ENCODE data around the gene ATG9B.

The ATG9B gene

DNA sequence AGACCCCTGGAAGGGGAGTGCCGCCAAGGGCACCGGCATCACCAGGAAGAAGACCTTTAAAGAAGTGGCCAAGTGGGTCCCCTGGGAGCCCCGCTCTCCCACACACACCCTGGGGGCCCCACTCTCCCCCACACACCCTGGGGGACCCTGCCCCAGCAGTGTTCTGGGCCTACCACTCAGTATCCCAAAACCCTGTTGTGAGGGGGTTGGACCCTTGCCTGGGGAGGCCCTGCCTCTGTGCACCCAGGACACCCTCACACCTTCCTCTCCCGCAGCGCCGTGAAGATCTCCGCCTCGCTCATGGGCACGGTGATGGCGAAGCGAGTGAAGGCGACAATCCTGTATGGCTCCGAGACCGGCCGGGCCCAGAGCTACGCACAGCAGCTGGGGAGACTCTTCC, 22.7 kb downstream of the ATG9B start:
- DNase-seq, result no peak
- Histone ChIP-seq H4K20me1 (ENCODE audit: insufficient read depth, low read length) (no peaks in the 10 kb centered on the region), H3K79me2 (ENCODE audit: low read length) (no peaks in the 10 kb centered on the region), H3F3A (ENCODE audit: insufficient read depth, low read length) (no peaks in the 10 kb centered on the region), H3K4me1 (ENCODE audit: low read length) (no peaks in the 10 kb centered on the region), H3K4me3 (ENCODE audit: low read length) (no peak overlapping the region), H3K36me3 (replicated peaks; ENCODE audit: insufficient read depth, low read length) (no peaks in the 10 kb centered on the region), H3K4me2 (ENCODE audit: low read depth, low read length) (no peak overlapping the region), H3K9ac (ENCODE audit: low read length) (no peak overlapping the region), H3K9me3 (replicated peaks; ENCODE audit: insufficient read depth, low read length) (no peaks in the 10 kb centered on the region), H3K9me2 (replicated peaks; ENCODE audit: insufficient read depth, low read length) (no peaks in the 10 kb centered on the region), H2AFZ (ENCODE audit: low read length) (no peak overlapping the region), H3K27me3 (replicated peaks; ENCODE audit: insufficient read depth, low read length) (peaks cover 15% of the 10 kb centered on the region), H3K27ac (ENCODE audit: low read length) (no peak overlapping the region)
- TF ChIP-seq EZH2 (optimal IDR thresholded peaks at IDR 0.05; ENCODE audit: low read depth, low read length), result no peak
- TF ChIP-seq, protein P1, sequence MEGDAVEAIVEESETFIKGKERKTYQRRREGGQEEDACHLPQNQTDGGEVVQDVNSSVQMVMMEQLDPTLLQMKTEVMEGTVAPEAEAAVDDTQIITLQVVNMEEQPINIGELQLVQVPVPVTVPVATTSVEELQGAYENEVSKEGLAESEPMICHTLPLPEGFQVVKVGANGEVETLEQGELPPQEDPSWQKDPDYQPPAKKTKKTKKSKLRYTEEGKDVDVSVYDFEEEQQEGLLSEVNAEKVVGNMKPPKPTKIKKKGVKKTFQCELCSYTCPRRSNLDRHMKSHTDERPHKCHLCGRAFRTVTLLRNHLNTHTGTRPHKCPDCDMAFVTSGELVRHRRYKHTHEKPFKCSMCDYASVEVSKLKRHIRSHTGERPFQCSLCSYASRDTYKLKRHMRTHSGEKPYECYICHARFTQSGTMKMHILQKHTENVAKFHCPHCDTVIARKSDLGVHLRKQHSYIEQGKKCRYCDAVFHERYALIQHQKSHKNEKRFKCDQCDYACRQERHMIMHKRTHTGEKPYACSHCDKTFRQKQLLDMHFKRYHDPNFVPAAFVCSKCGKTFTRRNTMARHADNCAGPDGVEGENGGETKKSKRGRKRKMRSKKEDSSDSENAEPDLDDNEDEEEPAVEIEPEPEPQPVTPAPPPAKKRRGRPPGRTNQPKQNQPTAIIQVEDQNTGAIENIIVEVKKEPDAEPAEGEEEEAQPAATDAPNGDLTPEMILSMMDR (IDR thresholded peaks at IDR 0.05; ENCODE audit: low read length), result no peak
- TF ChIP-seq EZH2phosphoT487 (IDR thresholded peaks at IDR 0.05; ENCODE audit: low read length), result no peak

DNA sequence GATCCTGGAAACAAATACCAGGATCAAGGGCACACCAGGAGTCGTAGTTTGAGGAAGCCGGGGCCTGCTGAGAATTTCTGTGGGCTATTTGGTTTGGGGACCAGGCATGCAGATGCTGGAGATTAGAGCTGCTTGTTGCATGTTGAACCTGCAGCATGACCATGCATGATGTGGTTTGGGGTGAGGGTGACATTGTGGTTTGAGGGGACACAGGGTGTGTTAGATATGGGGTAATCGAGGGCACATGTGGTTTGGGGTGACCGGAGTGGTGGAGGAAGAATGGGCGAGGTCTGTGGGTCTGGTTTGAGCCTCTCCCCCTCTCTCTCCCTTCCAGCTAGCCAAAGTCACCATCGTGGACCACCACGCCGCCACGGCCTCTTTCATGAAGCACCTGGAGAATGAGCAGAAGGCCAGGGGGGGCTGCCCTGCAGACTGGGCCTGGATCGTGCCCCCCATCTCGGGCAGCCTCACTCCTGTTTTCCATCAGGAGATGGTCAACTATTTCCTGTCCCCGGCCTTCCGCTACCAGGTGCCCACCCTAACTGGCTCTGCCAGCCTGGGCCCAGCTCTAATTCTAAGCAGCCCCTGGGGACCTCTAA, 23.3 kb downstream of the ATG9B start:
- DNase-seq, result no peak
- Histone ChIP-seq H3K9me2 (replicated peaks; ENCODE audit: insufficient read depth, low read length) (no peaks in the 10 kb centered on the region), H3K27me3 (replicated peaks; ENCODE audit: insufficient read depth, low read length) (peaks cover 15% of the 10 kb centered on the region), H3K9ac (ENCODE audit: low read length) (no peak overlapping the region), H3F3A (ENCODE audit: insufficient read depth, low read length) (no peaks in the 10 kb centered on the region), H2AFZ (ENCODE audit: low read length) (no peak overlapping the region), H3K4me1 (ENCODE audit: low read length) (no peaks in the 10 kb centered on the region), H3K4me2 (ENCODE audit: low read depth, low read length) (no peak overlapping the region), H3K27ac (ENCODE audit: low read length) (no peak overlapping the region), H3K36me3 (replicated peaks; ENCODE audit: insufficient read depth, low read length) (no peaks in the 10 kb centered on the region), H3K9me3 (replicated peaks; ENCODE audit: insufficient read depth, low read length) (no peaks in the 10 kb centered on the region), H3K4me3 (ENCODE audit: low read length) (no peak overlapping the region), H3K79me2 (ENCODE audit: low read length) (no peaks in the 10 kb centered on the region), H4K20me1 (ENCODE audit: insufficient read depth, low read length) (no peaks in the 10 kb centered on the region)
- no peak for TF ChIP-seq EZH2 (optimal IDR thresholded peaks at IDR 0.05; ENCODE audit: low read depth, low read length)
- no peak for TF ChIP-seq EZH2phosphoT487 (IDR thresholded peaks at IDR 0.05; ENCODE audit: low read length)
- TF ChIP-seq, protein P1 (IDR thresholded peaks at IDR 0.05; ENCODE audit: low read length), result no peak

DNA sequence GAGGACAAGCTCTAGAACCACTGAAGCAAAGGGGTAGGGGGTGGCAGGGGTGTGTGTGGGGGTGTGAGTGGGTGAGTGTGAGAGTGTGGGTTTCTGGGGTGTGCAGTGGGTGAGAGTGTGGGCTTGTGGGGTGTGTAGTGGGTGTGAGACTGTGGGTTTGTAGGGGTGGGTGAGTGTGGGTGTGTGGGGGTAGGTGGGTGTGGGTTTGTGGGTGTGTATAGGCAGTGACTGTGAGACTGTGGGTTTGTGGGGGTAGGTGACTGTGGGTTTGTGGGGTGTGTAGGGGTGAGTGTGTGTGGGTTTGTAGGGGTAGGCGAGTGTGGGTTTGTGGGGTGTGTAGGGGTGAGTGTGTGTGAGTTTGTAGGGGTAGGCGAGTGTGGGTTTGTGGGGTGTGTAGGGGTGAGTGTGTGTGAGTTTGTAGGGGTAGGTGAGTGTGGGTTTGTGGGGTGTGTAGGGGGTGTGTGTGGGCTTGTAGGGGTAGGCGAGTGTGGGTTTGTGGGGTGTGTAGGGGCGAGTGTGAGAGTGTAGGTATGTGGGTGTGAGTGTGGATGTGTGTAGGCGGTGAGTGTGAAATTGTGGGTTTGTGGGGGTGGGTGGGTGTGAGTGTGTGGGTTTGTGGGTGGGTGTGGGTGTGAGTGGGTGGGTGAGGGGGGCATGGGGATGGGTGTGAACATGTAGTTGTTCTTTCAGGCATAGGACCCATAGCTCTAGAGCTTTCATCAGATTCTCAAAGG, 24.6 kb downstream of the ATG9B start:
- Histone ChIP-seq H4K20me1 (ENCODE audit: insufficient read depth, low read length) (no peaks in the 10 kb centered on the region), H3K27ac (ENCODE audit: low read length) (no peak overlapping the region), H2AFZ (ENCODE audit: low read length) (no peak overlapping the region), H3K27me3 (replicated peaks; ENCODE audit: insufficient read depth, low read length) (peaks cover 15% of the 10 kb centered on the region), H3K4me2 (ENCODE audit: low read depth, low read length) (no peak overlapping the region), H3K4me1 (ENCODE audit: low read length) (no peaks in the 10 kb centered on the region), H3K36me3 (replicated peaks; ENCODE audit: insufficient read depth, low read length) (no peaks in the 10 kb centered on the region), H3K9me3 (replicated peaks; ENCODE audit: insufficient read depth, low read length) (no peaks in the 10 kb centered on the region), H3F3A (ENCODE audit: insufficient read depth, low read length) (no peaks in the 10 kb centered on the region), H3K79me2 (ENCODE audit: low read length) (no peaks in the 10 kb centered on the region), H3K9ac (ENCODE audit: low read length) (no peak overlapping the region), H3K4me3 (ENCODE audit: low read length) (no peak overlapping the region), H3K9me2 (replicated peaks; ENCODE audit: insufficient read depth, low read length) (no peaks in the 10 kb centered on the region)
- DNase-seq, result no peak
- TF ChIP-seq, protein P1 (IDR thresholded peaks at IDR 0.05; ENCODE audit: low read length), result no peak
- TF ChIP-seq EZH2phosphoT487 (IDR thresholded peaks at IDR 0.05; ENCODE audit: low read length) (no peak), EZH2 (optimal IDR thresholded peaks at IDR 0.05; ENCODE audit: low read depth, low read length) (no peak)

Data from MM.1S (cell line).